RWPE1 (cell line): ENCODE data around the gene FAM149A.

ENCODE experiments used
- CTCF ChIA-PET: fragments of 350-600 bp; sonication (Branson Sonifier 250); formaldehyde crosslinking; extraction: SDS; loops from one replicate; lab custom pipeline; 2021; lab: Yijun Ruan, JAX
- POLR2A ChIA-PET: fragments of 400-600 bp; formaldehyde crosslinking; extraction: SDS; loops from one replicate; lab custom pipeline; 2020; ENCODE audit warnings: antibody characterized with exemption; ENCODE audit not compliant: low non-redundant PET; lab: Yijun Ruan, JAX
- DNase-seq: peaks from one replicate; pipeline ENCODE4 v3.0.0; 2012; ENCODE audit warnings: low spot score
- H3K27ac ChIP-seq: fragments of 450-650 bp; 2 replicates; pipeline ENCODE4 v1.5.1; 2017
- CTCF ChIP-seq: fragments of 450-650 bp; conservative IDR thresholded peaks from 2 replicates; pipeline ENCODE4 v1.5.1; 2017; ENCODE audit warnings: low read depth, mild to moderate bottlenecking

Gene FAM149A

GRCh38 chr4:186205156-186205555, 100.7 kb downstream of the FAM149A start:
- DNase-seq, result no peak
- POLR2A ChIA-PET, result no interaction called here
- TF ChIP-seq CTCF, result no peak
- no peak overlapping the region for H3K27ac ChIP-seq
- CTCF ChIA-PET, result no interaction called here

- no peak for DNase-seq
- POLR2A ChIA-PET, result no interaction called here
- TF ChIP-seq CTCF, result no peak
- H3K27ac ChIP-seq, result no peak overlapping the region
- CTCF ChIA-PET, result no interaction called here
Observed at GRCh38 chr4:186216465-186217024, 112.0 kb downstream of the FAM149A start.

GRCh38 chr4:186217733-186218293, 113.3 kb downstream of the FAM149A start:
- DNase-seq, result no peak
- POLR2A ChIA-PET, result no interaction called here
- H3K27ac ChIP-seq, result no peak overlapping the region
- CTCF ChIA-PET, result interaction anchor here (0.6 kb wide), 1 partner anchor 915 kb away, joined by 3 read pairs; no protein-coding TSS in a partner anchor
- no peak for TF ChIP-seq CTCF

GRCh38 chr4:186221624-186222023, 117.1 kb downstream of the FAM149A start:
- no peak overlapping the region for H3K27ac ChIP-seq
- CTCF ChIA-PET, result no interaction called here
- TF ChIP-seq CTCF, result no peak
- no peak for DNase-seq
- POLR2A ChIA-PET, result no interaction called here
